ENCODE data around the gene NFAM1.

The NFAM1 gene

GRCh38 chr22:42440728-42441127 is 8.5 kb upstream of the NFAM1 start:
- no peak for FAIRE-seq

GRCh38 chr22:42439821-42440674 is 7.8 kb upstream of the NFAM1 start:
- FAIRE-seq (no peak), DNase-seq (ENCODE audit: insufficient read length, low spot score) (no peak)

More at GRCh38 chr22:42440728-42441127, 8.5 kb upstream of the NFAM1 start:
- DNase-seq (ENCODE audit: insufficient read length, low spot score) = no peak

GRCh38 chr22:42439021-42439567 is 6.9 kb upstream of the NFAM1 start:
- FAIRE-seq = no peak
- no peak for DNase-seq (ENCODE audit: insufficient read length, low spot score)

- FAIRE-seq = no peak
These were observed 6.1 kb upstream of the NFAM1 start for GRCh38 chr22:42438293-42438650.

GRCh38 chr22:42437488-42438292 is 5.5 kb upstream of the NFAM1 start:
- DNase-seq (ENCODE audit: insufficient read length, low spot score) (peak; percentile 75), FAIRE-seq (peak; percentile 79)

More at GRCh38 chr22:42438293-42438650, 6.1 kb upstream of the NFAM1 start:
- no peak for DNase-seq (ENCODE audit: insufficient read length, low spot score)

GRCh38 chr22:42436404-42436803 is 4.2 kb upstream of the NFAM1 start:
- FAIRE-seq = no peak
- DNase-seq (ENCODE audit: insufficient read length, low spot score) = no peak

GRCh38 chr22:42434748-42435425 is 2.7 kb upstream of the NFAM1 start:
- DNase-seq (ENCODE audit: insufficient read length, low spot score) (no peak), FAIRE-seq (no peak)

GRCh38 chr22:42433754-42434682 is 1.8 kb upstream of the NFAM1 start:
- DNase-seq (ENCODE audit: insufficient read length, low spot score) (no peak), FAIRE-seq (no peak)

- FAIRE-seq (no peak), DNase-seq (ENCODE audit: insufficient read length, low spot score) (no peak)
These were observed 615 bp upstream of the NFAM1 start for GRCh38 chr22:42432818-42433217.

- FAIRE-seq (no peak), DNase-seq (ENCODE audit: insufficient read length, low spot score) (no peak)
These were observed 693 bp downstream of the NFAM1 start for GRCh38 chr22:42431401-42432019.

GRCh38 chr22:42430528-42431125 is 1.6 kb downstream of the NFAM1 start:
- no peak for FAIRE-seq
- DNase-seq (ENCODE audit: insufficient read length, low spot score) = no peak

GRCh38 chr22:42428760-42429159 is 3.4 kb downstream of the NFAM1 start:
- no peak for FAIRE-seq
- no peak for DNase-seq (ENCODE audit: insufficient read length, low spot score)

GRCh38 chr22:42428025-42428424 is 4.2 kb downstream of the NFAM1 start:
- FAIRE-seq = no peak

GRCh38 chr22:42427167-42427566 is 5.0 kb downstream of the NFAM1 start:
- no peak for DNase-seq (ENCODE audit: insufficient read length, low spot score)
- no peak for FAIRE-seq

More at GRCh38 chr22:42428025-42428424, 4.2 kb downstream of the NFAM1 start:
- no peak for DNase-seq (ENCODE audit: insufficient read length, low spot score)

GRCh38 chr22:42425989-42426355 is 6.2 kb downstream of the NFAM1 start:
- FAIRE-seq (no peak), DNase-seq (ENCODE audit: insufficient read length, low spot score) (no peak)

- no peak for DNase-seq (ENCODE audit: insufficient read length, low spot score)
- no peak for FAIRE-seq
These were observed 6.7 kb downstream of the NFAM1 start for GRCh38 chr22:42425337-42425988.

GRCh38 chr22:42419243-42419881 is 12.8 kb downstream of the NFAM1 start:
- FAIRE-seq (no peak), DNase-seq (ENCODE audit: insufficient read length, low spot score) (no peak)

- FAIRE-seq (no peak), DNase-seq (ENCODE audit: insufficient read length, low spot score) (no peak)
These were observed 13.4 kb downstream of the NFAM1 start for GRCh38 chr22:42418811-42419242.
